ENCODE results near the gene GLIS1. TPM values are rescaled to one million over a fixed set of nuclear protein-coding genes. Genes with fewer than 3 reads are reported as not detected.

Gene GLIS1
- total and polyA plus RNA-seq, 9 donors, result 0.12 to 2.9 (median 0.48) TPM; not detected in 1

GRCh38 chr1:53473463-53473862, 265.5 kb downstream of the GLIS1 start:
- H3K36me3 ChIP-seq, result no peaks in the 10 kb centered on the region
- no peak for TF ChIP-seq EP300 (IDR thresholded peaks at IDR 0.05)
- no peak for TF ChIP-seq POLR2A (IDR thresholded peaks at IDR 0.05)
- TF ChIP-seq CTCF (IDR thresholded peaks at IDR 0.05), result no peak
- peaks cover 5% of the 10 kb centered on the region for H3K4me1 ChIP-seq (ENCODE audit: insufficient read depth)
- H3K27ac ChIP-seq, result no peak overlapping the region
- intact Hi-C loops (cut with DNase I), result no loop called here
- no peak overlapping the region for H3K4me3 ChIP-seq
- 81 to 92% (median 88%) methylated on average over 3 of the region's 3 CpGs for WGBS, 3 donors
- no peaks in the 10 kb centered on the region for H3K27me3 ChIP-seq
- no peaks in the 10 kb centered on the region for H3K9me3 ChIP-seq
- no peak for DNase-seq

DNA sequence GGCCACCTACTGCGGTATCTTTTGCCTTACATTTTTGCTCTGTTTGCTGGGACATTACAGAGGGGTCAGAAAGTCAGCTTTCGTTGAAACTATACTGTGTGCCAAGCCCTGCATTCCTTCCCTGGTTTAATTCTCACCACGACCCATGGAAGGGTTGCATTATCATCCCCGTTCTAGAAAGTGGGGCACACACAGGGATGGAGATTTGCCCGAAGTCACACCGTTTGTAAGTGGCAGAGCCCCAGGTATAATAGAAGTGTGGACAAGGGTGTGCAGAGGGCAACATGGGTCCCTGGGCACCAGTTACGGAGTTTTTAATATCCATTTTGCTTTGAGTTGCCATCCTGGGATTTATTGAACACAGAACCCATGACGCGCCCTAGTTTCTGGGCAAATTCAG, 268.0 kb downstream of the GLIS1 start:
- TF ChIP-seq POLR2A (IDR thresholded peaks at IDR 0.05) (no peak), EP300 (IDR thresholded peaks at IDR 0.05) (no peak), CTCF (IDR thresholded peaks at IDR 0.05) (no peak)
- H3K9me3 ChIP-seq, result no peaks in the 10 kb centered on the region
- H3K36me3 ChIP-seq, result no peaks in the 10 kb centered on the region
- peaks cover 2% of the 10 kb centered on the region for H3K4me1 ChIP-seq (ENCODE audit: insufficient read depth)
- H3K27ac ChIP-seq, result no peak overlapping the region
- WGBS, 3 donors, result 90 to 96% (median 91%) methylated on average over 9 of the region's 9 CpGs
- intact Hi-C loops (cut with DNase I), result no loop called here
- DNase-seq, result no peak
- H3K4me3 ChIP-seq, result no peak overlapping the region
- H3K27me3 ChIP-seq, result no peaks in the 10 kb centered on the region

- H3K4me1 ChIP-seq (ENCODE audit: insufficient read depth), result peaks cover 2% of the 10 kb centered on the region
- 46 to 62% (median 49%) methylated on average over 19 of the region's 19 CpGs for WGBS, 3 donors
- no peaks in the 10 kb centered on the region for H3K9me3 ChIP-seq
- H3K27me3 ChIP-seq, result no peaks in the 10 kb centered on the region
- intact Hi-C loops (cut with DNase I), result no loop called here
- no peaks in the 10 kb centered on the region for H3K36me3 ChIP-seq
- H3K4me3 ChIP-seq, result no peak overlapping the region
- no peak for DNase-seq
- no peak overlapping the region for H3K27ac ChIP-seq
- TF ChIP-seq POLR2A (IDR thresholded peaks at IDR 0.05) (no peak), CTCF (IDR thresholded peaks at IDR 0.05) (no peak)
Measured at GRCh38 chr1:53470584-53470983, 268.4 kb downstream of the GLIS1 start.

DNA sequence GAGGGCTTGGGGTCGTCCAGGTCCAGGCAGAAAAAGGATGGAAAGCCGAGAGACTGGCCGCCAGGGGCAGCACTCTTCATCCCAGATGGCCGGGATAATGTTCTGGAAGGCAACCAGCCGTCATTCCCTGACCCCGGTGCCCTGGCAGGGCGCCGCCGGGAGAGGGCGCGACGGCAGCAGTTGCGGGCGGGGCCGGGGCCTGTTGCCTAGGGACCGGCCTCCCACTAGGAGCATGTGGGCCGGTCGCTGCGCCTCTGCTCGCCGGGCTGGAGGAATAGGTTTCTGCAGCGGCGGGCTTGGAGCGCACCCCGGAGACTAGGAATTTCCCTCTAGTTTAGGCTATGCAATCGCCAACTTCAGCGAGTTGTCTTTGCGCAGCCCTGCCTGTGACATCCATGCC, 268.8 kb downstream of the GLIS1 start:
- TF ChIP-seq EP300 (IDR thresholded peaks at IDR 0.05) (no peak), CTCF (IDR thresholded peaks at IDR 0.05) (peak in 1 of 3 donors; percentile 12)

GRCh38 chr1:53469373-53469772, 269.6 kb downstream of the GLIS1 start:
- intact Hi-C loops (cut with DNase I), result no loop called here
- WGBS, 3 donors, result 87 to 97% (median 94%) methylated on average over 5 of the region's 5 CpGs
- Histone ChIP-seq H3K36me3 (no peaks in the 10 kb centered on the region), H3K4me1 (ENCODE audit: insufficient read depth) (peaks cover 2% of the 10 kb centered on the region), H3K27ac (no peak overlapping the region), H3K4me3 (no peak overlapping the region), H3K27me3 (no peaks in the 10 kb centered on the region), H3K9me3 (no peaks in the 10 kb centered on the region)
- DNase-seq, result no peak
- TF ChIP-seq POLR2A (IDR thresholded peaks at IDR 0.05) (no peak), CTCF (IDR thresholded peaks at IDR 0.05) (no peak), EP300 (IDR thresholded peaks at IDR 0.05) (no peak)

More for the DNA sequence above, 268.8 kb downstream of the GLIS1 start:
- no peak overlapping the region for H3K4me3 ChIP-seq
- H3K9me3 ChIP-seq, result no peaks in the 10 kb centered on the region
- WGBS, 3 donors, result 5 to 10% (median 9%) methylated on average over 28 of the region's 28 CpGs
- peak; percentile 34 to 80 (median 50) for DNase-seq
- no peaks in the 10 kb centered on the region for H3K27me3 ChIP-seq
- H3K27ac ChIP-seq, result no peak overlapping the region
- intact Hi-C loops (cut with DNase I), result no loop called here
- H3K4me1 ChIP-seq (ENCODE audit: insufficient read depth), result peaks cover 2% of the 10 kb centered on the region
- H3K36me3 ChIP-seq, result no peaks in the 10 kb centered on the region

Data from ovary (tissue), 9 donors.